Superior temporal gyrus (tissue), 1 donor: ENCODE measurements around the gene ARID3C.
A peak's percentile ranks its signal among the peaks of the same experiment; 100 is the strongest.

ENCODE experiments used
- DNase-seq: peaks from one replicate; pipeline ENCODE4 v3.0.0-alpha.2; 2016; ENCODE audit errors: extremely low spot score

The ARID3C gene

DNA sequence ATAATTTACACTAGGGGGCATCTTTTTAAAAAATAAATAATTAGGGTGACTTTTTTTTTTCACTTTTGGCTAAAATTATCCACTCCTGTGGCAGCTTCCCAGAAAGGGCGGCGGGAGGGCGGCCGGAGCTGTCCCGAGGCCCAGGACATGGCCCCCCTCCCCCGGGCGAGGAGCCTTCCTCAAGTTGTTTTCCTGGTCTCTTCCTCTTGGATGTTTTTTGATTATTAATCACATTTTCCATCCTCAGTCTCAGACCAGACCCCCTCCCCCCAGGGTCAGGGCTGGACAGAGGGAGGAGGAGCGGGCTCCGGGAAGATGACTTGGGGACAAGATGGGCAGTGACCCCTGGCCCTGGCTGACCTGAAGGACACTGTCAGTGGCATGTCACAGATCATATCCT is 34.7 kb downstream of the ARID3C start:
- no peak for DNase-seq

DNA sequence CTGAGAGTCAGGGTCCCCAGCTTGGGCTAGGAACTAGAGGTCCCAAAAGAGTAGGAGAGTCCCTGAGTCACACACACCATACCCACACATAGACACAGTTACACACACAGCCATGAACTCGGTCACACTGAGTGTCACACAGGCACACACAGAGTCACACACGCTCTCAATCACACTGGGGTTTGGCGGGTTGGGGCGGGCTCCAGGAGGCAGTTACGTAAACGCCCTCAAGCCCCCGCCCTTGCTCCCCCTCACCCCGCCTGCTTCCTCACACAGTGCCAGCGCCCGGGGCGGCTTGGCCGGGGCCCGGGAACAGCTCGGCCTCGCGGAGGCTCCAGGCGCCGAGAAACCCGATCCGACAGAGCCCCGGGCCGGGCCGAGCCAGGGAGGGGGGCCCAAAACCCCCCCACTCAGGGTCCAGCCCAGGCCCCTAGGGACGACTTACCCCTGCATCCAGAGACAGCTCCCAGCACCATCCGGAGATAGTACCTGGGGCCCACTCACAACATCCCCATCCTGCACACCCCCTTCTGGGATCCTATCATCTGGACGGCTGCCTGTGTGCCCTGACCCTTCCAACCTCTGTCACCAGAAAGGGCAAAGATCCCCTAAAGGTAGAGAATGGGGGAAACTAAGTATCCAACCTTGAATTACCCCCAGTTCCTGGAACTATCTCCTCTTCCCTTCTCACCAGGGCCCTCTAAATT is 35.8 kb downstream of the ARID3C start:
- no peak for DNase-seq

DNA sequence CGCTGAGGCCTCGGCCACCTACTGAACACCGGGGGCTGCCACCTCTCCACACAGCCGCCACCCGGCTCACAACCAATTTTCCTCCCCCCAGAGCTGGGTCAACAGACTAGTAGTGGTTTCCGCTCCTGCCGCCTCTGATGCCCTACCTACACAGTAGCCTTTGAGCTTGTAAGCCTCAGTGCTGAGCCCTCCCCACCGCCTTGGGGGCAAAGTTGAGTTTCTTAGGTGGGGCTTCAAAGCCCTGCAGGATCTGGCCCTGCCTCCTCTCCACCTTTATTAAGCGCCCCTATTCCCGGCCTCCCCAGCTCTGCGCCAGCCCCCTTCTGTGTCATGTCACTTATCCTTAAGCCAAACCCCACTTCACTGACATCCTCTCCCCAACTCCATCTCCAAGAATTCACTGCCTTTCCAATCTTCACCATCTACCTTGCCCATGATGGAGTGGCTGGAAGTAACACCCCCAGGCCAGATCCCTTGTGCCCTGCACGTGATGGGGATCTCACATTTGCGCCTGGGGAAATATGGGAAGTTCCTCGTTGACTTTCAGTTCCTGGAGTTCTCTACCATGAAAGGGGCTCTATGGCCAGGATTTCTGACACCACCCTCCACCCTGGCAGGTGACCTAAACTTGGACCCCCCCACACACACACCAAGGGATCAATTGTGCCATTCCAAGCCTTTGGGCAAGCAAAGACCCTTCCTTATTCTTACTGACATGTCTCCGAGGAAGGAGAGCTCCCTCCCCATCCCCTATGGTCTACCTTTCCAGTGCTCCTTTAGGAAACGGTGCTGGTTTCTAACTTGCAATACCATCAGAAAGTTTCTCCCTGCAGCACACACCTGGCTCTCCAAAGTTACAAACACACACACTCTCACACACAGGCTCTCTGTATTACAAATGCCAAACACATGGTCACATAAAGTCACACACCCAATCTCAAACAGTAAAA is 36.7 kb downstream of the ARID3C start:
- DNase-seq, result no peak

DNA sequence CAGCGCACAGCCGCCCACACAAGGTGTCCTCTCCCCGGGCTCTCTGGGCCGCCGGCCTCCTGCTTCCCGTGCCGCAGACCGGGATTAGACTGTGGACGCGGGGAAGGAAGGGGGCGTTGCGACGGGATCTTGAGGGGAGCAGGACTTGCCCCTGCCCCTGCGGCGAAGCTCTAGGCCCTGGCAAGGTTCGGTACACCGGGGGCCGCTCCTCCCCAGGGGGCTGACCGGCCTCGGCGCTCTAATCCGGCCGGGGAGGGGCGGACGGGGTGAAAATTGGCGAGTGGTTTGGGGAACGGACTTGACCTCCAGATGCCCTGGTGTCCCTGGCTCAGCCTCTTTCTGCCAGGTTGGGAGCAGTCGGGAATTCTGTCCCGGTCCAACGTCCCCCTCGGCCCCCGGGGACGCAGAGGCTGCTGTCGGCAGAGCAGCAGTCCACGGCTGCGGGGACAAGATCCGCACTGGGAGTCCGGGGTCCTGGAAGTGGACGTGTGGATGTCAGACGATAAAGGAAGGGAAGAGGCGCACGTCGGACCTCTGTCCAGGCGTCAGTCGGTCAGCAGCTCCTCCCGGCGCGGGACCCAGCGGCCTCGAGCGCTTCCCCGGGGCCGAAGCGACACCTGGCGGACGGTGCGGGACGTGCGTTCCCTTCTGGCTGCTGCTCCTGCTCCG is 37.5 kb downstream of the ARID3C start:
- peak; percentile 89 for DNase-seq

DNA sequence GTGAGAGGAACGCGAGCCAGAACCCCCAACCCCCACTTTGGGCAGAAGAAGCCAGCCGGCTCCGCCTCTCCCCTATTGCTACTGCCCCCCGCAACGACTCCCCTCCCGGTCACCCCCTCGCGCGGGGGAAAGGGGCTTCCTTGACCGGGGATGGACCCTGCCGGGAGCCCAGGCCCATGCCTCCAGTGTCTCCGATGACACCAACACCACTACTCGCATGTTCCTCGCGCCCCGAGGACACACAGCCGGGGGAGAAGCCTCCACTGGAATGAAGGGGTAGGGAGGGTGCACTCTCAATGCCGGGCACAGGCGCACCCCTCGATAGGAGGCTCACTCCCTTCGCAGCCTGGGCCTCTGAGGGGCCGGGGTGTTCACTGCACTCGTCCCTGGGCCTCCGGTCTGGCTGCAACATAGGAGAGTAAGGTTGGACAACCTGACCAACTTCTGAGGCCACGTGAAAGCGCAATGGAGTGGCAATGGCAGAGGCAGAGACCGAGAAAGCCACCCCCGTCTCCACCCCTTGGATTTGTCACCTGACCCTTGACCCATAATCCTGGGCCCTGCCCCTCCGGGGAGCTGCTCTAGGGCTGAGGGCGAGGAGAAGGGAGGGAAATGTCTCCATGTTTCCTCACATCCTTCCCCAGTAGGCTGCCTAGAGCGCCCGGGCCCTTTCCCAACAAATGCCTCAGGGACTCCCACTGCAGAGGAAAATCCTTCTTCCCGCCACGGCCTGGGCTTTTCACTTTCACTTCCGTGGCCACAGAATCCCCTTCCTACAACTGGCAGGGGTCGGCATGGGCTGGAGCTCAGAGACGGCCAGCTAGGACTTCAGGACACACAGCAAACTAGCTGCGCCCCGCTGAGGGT is 38.3 kb downstream of the ARID3C start:
- no peak for DNase-seq

DNA sequence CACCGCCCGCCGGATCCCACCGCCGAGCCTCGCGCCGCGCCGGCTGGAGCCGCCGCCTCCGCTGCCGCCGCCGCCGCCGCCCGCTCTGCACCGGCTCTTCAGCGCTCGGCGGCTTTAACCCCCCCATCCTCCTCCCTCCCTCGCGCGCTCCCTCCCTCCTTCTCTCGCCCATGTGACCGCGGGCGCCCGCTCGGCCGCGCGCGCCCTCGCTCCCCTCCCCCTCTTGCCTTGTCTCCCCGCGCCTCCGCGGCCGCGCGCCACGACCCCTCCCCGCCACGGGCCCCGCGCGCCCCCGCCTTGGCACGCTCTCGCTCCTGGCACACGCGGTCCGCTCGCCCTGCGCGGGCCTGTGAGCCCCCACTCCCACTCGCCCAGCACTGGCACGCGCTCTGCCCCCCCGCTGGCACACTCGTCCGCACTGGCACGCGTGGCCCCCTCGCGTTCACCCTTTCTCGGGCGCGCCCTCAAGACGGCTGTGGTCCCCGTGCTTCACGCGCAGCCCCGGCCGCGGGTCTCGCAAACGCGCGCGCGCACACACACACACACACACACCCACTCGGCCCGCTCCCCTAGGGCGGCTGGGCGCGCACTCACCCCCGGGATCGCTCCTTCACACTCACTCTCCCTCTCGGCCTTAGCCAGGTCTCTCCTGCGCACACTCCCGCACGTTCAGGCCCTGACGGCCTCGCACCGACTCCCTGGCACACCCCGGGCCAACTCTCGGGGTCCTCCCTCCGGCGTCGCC is 39.1 kb downstream of the ARID3C start, which contains the start of gene CNTFR:
Gene CNTFR (minus strand): TSS at position 89 of the 745 bp plus-strand sequence. CDS start 20,743 bp downstream, outside the sequence.
- peak; percentile 64 for DNase-seq

DNA sequence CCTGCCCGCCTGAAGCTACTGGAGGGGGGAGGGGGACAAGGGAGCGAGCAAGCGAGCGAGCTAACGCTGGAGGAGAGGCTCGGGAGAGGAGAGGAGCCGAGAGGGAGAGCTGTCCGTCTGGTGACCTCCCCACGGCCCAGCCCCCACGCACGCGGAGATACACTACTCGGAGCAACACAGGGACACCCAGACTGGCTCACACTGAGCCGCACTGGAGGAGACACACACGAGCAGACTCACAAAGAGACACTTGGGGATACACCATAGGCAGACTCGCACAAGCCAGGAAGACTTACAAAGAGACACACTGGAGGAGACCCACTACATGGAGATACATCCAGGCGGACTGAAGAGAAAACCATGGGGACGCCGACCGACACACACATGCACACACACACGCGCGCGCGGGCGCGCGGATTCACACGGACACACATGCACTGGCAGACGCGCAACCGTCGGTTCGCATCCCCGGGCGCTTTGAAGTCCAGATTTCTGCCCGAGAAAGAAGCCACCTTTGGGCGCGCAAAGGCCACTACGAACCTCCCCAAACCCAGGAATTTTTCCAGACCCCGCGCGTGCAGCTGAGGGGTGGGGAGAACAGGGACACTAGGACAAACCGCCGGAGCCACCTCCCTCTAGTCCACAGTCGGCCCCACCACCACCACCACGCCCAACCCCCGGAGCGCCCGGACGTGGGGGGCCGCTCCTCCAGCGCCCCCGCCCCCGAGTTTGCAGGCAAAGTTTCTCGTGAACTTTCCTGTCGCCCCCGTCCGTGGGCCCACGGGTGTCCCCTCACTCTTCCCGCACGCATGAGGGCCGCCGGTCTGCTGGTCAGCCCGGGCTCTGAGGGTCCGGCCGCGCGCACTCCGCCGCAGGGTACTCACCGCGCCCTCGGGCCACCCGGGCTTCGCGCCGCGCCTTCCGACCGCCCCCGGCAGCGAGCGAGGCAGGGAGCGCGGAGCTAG is 39.9 kb downstream of the ARID3C start:
- no peak for DNase-seq

DNA sequence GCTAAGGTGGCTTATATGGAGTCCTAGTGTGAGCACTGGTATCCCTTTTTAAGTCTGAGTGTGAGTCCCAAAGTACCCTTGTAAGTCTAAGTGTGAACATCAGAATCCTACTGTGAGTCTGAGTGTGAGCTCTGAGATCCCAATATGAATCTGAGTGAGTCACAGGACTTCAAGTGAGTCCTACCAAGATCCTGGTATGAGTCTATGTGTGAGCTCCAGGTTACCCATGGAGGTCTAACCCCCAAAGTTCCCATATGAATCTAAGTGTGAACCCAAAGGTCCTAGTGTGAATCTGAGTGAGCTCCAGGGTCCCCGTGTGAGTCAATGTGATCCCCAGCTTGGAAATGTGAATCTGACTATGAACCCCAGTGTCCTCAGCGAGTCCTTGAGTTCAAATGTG is 41.6 kb downstream of the ARID3C start:
- DNase-seq, result no peak

DNA sequence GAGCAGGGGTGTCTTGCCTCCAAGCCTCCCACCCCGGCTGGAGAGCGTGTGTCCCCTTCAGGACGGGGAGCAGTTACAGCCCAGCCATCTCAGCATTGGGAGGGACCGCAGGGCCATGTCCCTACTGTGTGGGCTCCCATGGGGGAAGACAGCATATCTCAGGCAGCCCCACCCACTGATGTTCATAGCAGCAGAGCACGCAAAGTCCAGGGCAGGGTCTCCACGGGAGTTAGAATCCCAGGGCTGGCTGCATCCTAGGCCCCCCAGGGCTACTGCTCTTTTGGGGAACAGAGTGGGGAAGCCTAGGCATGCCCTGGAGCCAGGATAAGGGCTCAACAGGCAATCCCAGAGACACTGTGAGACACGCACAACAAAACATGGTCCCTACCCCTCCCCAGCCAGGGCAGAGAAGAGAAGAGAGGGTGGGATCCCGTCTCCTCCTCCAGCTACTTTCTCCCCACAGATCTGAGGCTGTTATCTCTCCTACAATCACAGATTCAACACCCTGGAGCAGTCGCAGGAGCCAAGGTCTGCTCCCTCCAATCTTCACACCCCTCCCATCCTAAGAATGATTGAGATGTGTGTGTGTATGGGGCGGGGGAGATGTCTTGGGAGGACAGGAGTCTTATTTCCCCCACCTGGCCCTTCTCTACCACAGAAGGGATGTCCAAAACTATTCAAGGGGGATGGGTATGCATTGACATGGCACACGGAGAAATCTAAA is 42.8 kb downstream of the ARID3C start:
- no peak for DNase-seq

DNA sequence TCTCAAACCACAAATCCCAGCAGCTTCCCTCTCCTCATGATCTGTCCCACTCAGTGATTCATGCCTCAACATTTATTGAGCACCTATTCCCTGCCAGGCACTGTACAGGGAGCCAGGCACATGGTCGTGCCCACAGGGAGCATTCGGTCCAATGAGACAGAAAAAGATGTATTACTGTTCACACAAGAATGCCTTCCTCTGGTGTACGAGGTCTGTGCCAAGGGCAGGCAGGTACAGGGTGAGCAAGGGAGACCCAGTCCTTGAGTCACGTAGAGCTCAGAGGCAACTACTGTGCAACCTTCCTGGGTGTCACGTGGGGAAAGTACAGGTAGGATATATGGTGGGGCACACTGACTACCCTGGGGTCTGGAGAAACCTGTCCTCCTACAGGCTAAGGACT is 43.9 kb downstream of the ARID3C start:
- DNase-seq, result no peak

DNA sequence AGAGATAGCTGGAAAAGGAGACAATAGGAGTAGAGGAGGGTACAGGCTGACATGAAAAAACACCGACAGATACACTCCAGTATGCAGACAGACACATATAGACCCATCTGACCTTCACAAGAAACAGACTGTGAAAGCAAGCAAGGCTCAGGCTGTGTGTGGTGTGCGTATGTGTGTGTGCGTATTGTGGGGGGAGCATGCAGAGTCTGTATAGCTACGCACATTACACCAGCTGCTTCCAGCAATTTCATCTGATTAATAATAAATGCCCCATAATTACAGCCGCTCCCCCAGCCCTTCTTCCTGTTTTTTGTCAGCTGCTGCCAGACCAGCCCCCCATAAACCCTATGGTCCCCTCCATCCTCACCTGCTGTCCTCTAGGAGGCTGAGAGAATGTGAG is 46.1 kb downstream of the ARID3C start:
- DNase-seq, result no peak

DNA sequence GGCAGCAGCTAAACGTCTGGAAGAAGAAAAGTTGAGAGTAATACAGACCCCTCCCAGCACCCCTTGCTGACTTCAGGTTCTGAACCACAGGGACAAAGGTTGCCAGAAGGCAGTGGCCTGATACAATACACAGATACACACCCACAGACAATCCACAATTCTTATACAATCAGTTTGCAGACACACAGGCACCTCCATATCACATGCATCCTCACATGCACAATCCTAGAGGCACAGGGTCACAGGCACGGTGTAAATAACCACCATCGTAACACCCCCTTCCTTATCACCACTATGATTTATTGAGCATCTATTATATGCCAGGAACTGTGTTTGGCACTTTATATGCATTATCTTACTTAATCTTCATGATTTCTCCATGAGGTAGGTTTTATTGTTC is 47.5 kb downstream of the ARID3C start:
- DNase-seq, result no peak

DNA sequence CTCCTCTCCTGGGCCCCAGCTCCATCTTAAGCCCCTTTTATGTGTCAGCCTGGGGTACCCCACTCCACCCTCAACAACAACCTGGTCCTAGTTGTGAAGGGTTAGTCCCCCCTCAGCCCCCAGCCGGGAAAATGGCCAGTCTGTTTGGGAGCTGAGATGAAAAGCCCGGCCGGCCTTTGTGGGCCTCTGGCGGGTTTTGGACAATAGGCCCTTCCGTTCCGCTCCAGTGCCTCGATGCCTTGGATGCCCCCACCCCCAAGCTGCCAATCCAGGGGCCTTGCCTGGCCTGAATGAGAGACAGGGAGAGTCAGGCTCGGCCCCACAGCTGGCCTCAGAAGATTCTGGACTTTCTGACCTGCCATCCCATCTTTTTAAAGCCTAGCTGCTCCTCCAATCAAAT is 48.5 kb downstream of the ARID3C start:
- no peak for DNase-seq

DNA sequence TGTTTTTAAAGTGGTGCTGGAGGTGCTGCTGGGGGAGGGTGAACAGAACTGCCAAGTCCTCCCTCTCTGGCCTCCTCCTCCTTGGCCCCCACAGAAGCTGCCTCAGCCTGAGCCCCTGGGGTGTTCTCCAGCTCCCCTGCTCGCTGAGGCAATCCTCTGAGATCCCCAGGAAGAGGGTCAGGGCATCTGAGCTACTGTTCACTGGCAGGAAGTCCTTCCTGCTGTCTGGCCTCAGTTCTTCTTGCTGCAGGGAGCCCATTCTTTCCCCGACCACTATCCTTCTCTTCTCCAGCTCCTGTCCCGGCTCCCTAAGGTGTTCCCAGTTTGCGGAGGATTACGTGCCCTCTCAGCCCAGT is 49.1 kb downstream of the ARID3C start:
- no peak for DNase-seq

DNA sequence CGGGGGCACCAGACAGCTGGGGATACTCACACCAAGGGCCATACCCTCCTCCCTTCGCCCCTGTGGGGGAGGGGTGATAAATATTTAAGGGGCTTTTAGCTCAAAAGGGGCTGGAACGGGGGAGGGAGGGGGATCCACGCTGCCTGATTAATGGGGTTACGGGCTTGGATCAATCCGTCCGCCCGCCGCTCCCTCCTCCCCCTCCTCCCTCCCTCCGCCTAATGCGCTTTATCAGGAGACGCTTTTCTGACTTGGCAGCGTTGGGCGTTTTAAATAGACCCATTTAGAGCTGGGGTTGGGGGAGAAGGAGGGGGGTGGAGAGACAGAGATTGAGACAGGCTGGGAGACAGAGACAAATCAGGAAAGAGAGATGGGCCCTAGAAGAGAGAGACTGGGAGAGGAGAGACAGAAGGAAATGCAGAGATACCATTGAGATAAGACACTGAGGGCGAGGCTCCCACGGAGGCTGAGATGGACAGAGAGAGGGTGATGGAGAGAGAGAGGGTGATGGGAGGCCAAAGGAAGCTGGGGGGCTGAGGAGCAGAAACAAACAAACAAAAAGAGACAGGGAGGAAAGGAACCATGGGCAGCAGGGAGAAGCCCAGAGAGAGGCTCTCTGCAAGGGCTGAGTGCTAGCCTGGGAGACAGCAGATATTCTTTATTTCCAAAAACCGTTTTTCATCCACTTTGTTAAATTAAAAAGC is 49.6 kb downstream of the ARID3C start:
- DNase-seq, result no peak

DNA sequence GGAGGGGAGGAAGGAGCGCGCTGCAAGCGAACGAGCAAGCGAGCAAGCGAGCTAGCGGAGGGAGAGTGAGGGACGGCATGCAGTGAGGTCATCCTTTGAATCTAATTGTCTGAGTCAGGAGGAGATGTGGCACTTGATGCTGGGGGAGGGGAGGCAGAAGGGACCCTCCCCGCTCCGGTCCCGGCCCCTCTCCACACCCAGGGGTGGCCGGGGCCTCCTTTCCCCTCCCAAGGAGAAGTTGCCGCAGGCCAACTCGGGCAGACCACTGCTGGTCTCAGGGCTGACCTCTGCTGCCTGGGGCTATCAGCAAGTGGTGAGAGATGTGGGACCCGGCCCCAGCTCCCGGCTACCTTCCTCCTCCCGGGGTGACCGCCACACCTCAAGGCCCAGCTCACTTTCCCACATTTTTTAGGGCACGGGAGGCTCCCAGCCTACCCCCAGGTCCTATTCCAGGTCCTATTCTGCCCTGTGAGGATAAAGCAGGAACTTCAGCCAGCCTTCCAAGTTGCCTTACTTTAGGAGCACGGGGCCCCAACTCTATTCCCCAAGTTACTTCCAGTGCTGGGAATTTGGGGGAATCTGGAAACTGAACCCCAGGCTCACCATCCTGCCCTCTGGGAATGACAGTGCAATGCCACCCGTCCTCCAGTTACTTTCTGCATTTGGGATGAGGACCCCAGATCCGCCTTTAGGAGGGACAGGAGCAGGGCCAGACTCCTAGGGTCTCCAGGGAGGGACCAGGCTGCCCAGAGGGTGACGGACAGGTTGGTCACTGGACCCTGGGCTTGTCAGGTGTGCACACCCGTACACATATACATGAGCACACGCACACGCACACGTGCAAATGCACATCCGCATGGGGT is 50.4 kb downstream of the ARID3C start:
- DNase-seq, result no peak
